ENCODE results near the gene PLXNA4.
"Not testable (repeated sequence)": the region's sequence is repeated elsewhere in the genome, so short reads cannot be mapped to it uniquely, and the experiment has no call there.

DNA sequence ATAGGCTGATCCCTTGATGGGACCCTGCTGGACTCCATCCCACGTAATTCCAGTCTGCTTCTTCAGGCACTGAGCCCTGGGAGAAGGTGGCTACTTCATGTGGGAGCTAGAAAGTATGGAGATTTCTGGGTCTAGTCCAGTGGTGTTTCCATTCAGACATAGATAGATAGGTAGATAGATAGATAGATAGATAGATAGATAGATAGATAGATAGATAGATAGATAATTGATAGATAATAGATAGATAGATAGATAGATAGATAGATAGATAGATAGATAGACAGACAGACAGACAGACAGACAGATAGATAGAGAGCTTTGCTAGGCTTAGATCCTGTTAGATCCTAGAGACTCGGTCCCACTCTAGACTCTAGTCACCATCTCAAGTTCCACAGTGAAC is 18.5 kb upstream of the PLXNA4 start:
- TF ChIP-seq, protein P1, sequence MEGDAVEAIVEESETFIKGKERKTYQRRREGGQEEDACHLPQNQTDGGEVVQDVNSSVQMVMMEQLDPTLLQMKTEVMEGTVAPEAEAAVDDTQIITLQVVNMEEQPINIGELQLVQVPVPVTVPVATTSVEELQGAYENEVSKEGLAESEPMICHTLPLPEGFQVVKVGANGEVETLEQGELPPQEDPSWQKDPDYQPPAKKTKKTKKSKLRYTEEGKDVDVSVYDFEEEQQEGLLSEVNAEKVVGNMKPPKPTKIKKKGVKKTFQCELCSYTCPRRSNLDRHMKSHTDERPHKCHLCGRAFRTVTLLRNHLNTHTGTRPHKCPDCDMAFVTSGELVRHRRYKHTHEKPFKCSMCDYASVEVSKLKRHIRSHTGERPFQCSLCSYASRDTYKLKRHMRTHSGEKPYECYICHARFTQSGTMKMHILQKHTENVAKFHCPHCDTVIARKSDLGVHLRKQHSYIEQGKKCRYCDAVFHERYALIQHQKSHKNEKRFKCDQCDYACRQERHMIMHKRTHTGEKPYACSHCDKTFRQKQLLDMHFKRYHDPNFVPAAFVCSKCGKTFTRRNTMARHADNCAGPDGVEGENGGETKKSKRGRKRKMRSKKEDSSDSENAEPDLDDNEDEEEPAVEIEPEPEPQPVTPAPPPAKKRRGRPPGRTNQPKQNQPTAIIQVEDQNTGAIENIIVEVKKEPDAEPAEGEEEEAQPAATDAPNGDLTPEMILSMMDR (IDR thresholded peaks at IDR 0.05) = not testable (repeated sequence)
- TF ChIP-seq HDAC2 (IDR thresholded peaks at IDR 0.05) = not testable (repeated sequence)

Data from A549 (cell line).